ENCODE results near the gene EHD1.

DNA sequence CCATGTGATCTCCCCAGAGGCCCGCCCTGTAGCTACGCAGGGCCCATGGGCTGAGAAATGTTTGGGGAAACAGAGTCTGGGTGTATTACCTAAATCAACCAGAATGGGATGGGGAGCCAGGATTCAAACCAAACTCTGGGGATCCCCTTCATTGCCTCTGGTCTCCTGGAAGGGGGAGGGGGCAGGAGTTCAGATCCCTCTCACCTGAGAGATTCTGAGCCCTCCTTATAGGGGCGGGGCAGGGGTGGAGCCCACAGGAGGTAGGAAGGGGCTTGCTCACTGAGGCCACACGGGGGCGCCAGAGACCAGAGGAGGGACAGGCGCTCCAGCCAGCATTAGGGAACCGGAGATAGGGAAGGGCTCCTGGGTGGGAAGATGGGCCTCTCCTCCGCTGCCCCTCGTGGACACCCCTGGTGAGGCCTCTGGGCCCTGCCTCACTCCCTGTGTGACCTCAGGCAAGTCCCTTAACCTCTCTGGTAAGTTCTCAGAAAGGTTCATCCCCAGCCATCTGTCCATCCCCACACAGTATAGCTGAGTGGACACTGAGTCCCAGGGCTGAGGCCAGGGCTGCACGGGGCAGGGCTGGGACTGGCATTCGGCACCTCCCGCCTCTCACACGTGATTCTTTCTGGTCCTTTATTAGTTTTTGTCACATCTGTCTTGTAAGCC, 31.3 kb downstream of the EHD1 start:
- TF ChIP-seq, protein P1, sequence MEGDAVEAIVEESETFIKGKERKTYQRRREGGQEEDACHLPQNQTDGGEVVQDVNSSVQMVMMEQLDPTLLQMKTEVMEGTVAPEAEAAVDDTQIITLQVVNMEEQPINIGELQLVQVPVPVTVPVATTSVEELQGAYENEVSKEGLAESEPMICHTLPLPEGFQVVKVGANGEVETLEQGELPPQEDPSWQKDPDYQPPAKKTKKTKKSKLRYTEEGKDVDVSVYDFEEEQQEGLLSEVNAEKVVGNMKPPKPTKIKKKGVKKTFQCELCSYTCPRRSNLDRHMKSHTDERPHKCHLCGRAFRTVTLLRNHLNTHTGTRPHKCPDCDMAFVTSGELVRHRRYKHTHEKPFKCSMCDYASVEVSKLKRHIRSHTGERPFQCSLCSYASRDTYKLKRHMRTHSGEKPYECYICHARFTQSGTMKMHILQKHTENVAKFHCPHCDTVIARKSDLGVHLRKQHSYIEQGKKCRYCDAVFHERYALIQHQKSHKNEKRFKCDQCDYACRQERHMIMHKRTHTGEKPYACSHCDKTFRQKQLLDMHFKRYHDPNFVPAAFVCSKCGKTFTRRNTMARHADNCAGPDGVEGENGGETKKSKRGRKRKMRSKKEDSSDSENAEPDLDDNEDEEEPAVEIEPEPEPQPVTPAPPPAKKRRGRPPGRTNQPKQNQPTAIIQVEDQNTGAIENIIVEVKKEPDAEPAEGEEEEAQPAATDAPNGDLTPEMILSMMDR (IDR thresholded peaks at IDR 0.05): peak; percentile 87 to 99 (median 98)
- peak; percentile 35 to 47 (median 47) for TF ChIP-seq POLR2AphosphoS5 (IDR thresholded peaks at IDR 0.05)
- TF ChIP-seq POLR2A (IDR thresholded peaks at IDR 0.05): no peak

Measured in breast epithelium (tissue), 3 donors.